GM10266 (cell line): ENCODE results near the gene ZNF423.

ENCODE experiments used
- DNase-seq: peaks from one replicate; pipeline ENCODE4 v3.0.0; 2012; ENCODE audit errors: extremely low spot score
- CTCF ChIP-seq: IDR thresholded peaks from 2 replicates; pipeline ENCODE4 v1.5.1; 2012; ENCODE audit warnings: mild to moderate bottlenecking, low read depth; ENCODE audit not compliant: control insufficient read depth, insufficient read depth; ENCODE audit errors: missing control alignments

ZNF423 gene

GRCh38 chr16:49698453-49698815 is 157.5 kb downstream of the ZNF423 start:
- TF ChIP-seq CTCF, result no peak
- no peak for DNase-seq

GRCh38 chr16:49697631-49698452 is 158.1 kb downstream of the ZNF423 start:
- no peak for TF ChIP-seq CTCF
- no peak for DNase-seq

- no peak for DNase-seq
- TF ChIP-seq CTCF, result no peak
Measured at GRCh38 chr16:49696414-49697101, 159.4 kb downstream of the ZNF423 start.

- TF ChIP-seq CTCF, result no peak
- DNase-seq, result no peak
Measured at GRCh38 chr16:49695782-49696413, 160.0 kb downstream of the ZNF423 start.

GRCh38 chr16:49693445-49693844 is 162.5 kb downstream of the ZNF423 start:
- no peak for TF ChIP-seq CTCF
- no peak for DNase-seq

GRCh38 chr16:49690778-49691177 is 165.1 kb downstream of the ZNF423 start:
- no peak for DNase-seq
- TF ChIP-seq CTCF, result no peak
